ENCODE results near the gene VCL.

DNA sequence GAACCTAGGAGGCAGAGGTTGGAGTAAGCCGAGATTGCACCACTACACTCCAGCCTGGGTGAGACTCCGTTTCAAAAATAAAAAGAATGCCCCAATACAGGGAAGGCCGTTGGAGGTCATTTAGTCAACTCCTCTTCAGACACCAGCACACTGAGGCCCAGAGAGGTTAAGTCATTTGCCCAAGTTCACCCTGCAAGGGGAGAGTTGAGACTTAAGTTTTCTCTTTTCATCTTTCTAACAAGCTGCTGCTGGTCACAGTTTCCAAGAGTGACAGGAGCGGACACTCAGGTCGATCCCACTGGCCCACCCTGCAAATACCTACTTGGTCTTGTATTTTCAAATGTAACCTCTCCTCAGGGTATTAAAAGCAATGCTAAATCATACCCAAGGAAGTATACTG, 30.4 kb upstream of the VCL start:
- TF ChIP-seq, protein P1, sequence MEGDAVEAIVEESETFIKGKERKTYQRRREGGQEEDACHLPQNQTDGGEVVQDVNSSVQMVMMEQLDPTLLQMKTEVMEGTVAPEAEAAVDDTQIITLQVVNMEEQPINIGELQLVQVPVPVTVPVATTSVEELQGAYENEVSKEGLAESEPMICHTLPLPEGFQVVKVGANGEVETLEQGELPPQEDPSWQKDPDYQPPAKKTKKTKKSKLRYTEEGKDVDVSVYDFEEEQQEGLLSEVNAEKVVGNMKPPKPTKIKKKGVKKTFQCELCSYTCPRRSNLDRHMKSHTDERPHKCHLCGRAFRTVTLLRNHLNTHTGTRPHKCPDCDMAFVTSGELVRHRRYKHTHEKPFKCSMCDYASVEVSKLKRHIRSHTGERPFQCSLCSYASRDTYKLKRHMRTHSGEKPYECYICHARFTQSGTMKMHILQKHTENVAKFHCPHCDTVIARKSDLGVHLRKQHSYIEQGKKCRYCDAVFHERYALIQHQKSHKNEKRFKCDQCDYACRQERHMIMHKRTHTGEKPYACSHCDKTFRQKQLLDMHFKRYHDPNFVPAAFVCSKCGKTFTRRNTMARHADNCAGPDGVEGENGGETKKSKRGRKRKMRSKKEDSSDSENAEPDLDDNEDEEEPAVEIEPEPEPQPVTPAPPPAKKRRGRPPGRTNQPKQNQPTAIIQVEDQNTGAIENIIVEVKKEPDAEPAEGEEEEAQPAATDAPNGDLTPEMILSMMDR (IDR thresholded peaks at IDR 0.05), result no peak
- no peak for TF ChIP-seq POLR2A (IDR thresholded peaks at IDR 0.05)
